NCI-H2227 (cell line): ENCODE results near the gene OR4K15.
"Not testable (repeated sequence)": the region's sequence is repeated elsewhere in the genome, so short reads cannot be mapped to it uniquely, and the experiment has no call there.

Experiments
- DNase-seq: peaks from one replicate; lab custom pipeline; 2025; ENCODE audit not compliant: unreplicated experiment; lab: John Stamatoyannopoulos, UW

Gene OR4K15

GRCh38 chr14:19975291-19975690, at the start of gene OR4K15:
OR4K15 (plus strand) TSS chr14:19975591; CDS start chr14:19975591, 0 bp downstream.
- DNase-seq, result no peak

GRCh38 chr14:19930617-19931016, 44.8 kb upstream of the OR4K15 start, which contains the start of gene OR4K1:
OR4K1 (plus strand) TSS chr14:19930917; CDS start chr14:19935667, 4,750 bp downstream.
- DNase-seq, result no peak

GRCh38 chr14:19941668-19942067, 33.7 kb upstream of the OR4K15 start:
- no peak for DNase-seq

GRCh38 chr14:19947413-19948090, 27.8 kb upstream of the OR4K15 start:
- no peak for DNase-seq

- DNase-seq, result no peak
These were observed 26.2 kb upstream of the OR4K15 start for GRCh38 chr14:19949218-19949617.

- not testable (repeated sequence) for DNase-seq
These were observed 5.7 kb upstream of the OR4K15 start for GRCh38 chr14:19969735-19970134.

GRCh38 chr14:19974844-19975243, 547 bp upstream of the OR4K15 start:
- DNase-seq, result no peak

GRCh38 chr14:19993438-19993837, 18.0 kb downstream of the OR4K15 start:
- no peak for DNase-seq

GRCh38 chr14:20001863-20002262, 26.5 kb downstream of the OR4K15 start, which contains the start of gene OR4Q2:
OR4Q2 (plus strand) TSS chr14:20002163.
- DNase-seq, result no peak

GRCh38 chr14:20002319-20002718, 26.9 kb downstream of the OR4K15 start:
- DNase-seq, result no peak

GRCh38 chr14:20008156-20008555, 32.8 kb downstream of the OR4K15 start:
- DNase-seq, result no peak

- DNase-seq, result no peak
These were observed 44.0 kb downstream of the OR4K15 start, which contains the start of gene OR4K14 for GRCh38 chr14:20019257-20019865. OR4K14 (minus strand) TSS chr14:20019307; CDS start chr14:20015193, 4,114 bp downstream.
